Fibroblast of lung (primary cell): Measurements from ENCODE around the gene TRAF2. TPM values are rescaled to one million over a fixed set of nuclear protein-coding genes. Genes with fewer than 3 reads are reported as not detected.
"Not testable (repeated sequence)": the region's sequence is repeated elsewhere in the genome, so short reads cannot be mapped to it uniquely, and the experiment has no call there.

Experiments used
- DNase-seq, 2 donors: peaks; one replicate each; pipeline versions ENCODE4 v3.0.0 to v3.0.0-alpha.2; 2010; ENCODE audit warnings: low read depth in 2 of 2
- H2AFZ ChIP-seq: 2 replicates; pipeline ENCODE4 v1.5.1; 2012; ENCODE audit warnings: low read length, control low read depth, inconsistent platforms
- H3K27ac ChIP-seq: 2 replicates; pipeline ENCODE4 v1.5.1; 2011; ENCODE audit warnings: low read length, control low read depth; ENCODE audit not compliant: insufficient read depth
- H3K27me3 ChIP-seq: 2 replicates; pipeline ENCODE4 v1.5.1; 2011; ENCODE audit warnings: mild to moderate bottlenecking, low read length; ENCODE audit not compliant: control insufficient read depth, insufficient read depth
- H3K36me3 ChIP-seq: 2 replicates; pipeline ENCODE4 v1.5.1; 2011; ENCODE audit warnings: low read length; ENCODE audit not compliant: control insufficient read depth, insufficient read depth
- H3K4me1 ChIP-seq: 2 replicates; pipeline ENCODE4 v1.5.1; 2011; ENCODE audit warnings: low read length; ENCODE audit not compliant: control insufficient read depth, insufficient read depth; ENCODE audit errors: extremely low read depth
- H3K4me2 ChIP-seq: 2 replicates; pipeline ENCODE4 v1.5.1; 2011; ENCODE audit warnings: low read length, control low read depth; ENCODE audit not compliant: insufficient read depth; ENCODE audit errors: extremely low read depth
- H3K4me3 ChIP-seq, 4 experiments: fragments of 200-600 bp in 1 of 4; sonication (generic) in 1 of 4; replicated peaks in 1 of 4; 2 replicates each; pipeline ENCODE4 v1.5.1; 2011 to 2016; ENCODE audit warnings: low read length in 4 of 4, low read depth in 3 of 4, mild to moderate bottlenecking in 3 of 4, control low read depth in 2 of 4, inconsistent platforms in 1 of 4, mixed read lengths in 1 of 4; ENCODE audit not compliant: insufficient read depth in 1 of 4; ENCODE audit errors: control extremely low read depth in 1 of 4
- H3K79me2 ChIP-seq: 2 replicates; pipeline ENCODE4 v1.5.1; 2012; ENCODE audit warnings: mild to moderate bottlenecking, low read length, inconsistent platforms; ENCODE audit not compliant: control insufficient read depth, insufficient read depth
- H3K9ac ChIP-seq: 2 replicates; pipeline ENCODE4 v1.5.1; 2011; ENCODE audit warnings: mild to moderate bottlenecking, low read length, control low read depth; ENCODE audit not compliant: insufficient read depth
- H3K9me3 ChIP-seq: 2 replicates; pipeline ENCODE4 v1.5.1; 2012; ENCODE audit warnings: low read depth, low read length; ENCODE audit not compliant: control insufficient read depth, insufficient read depth
- H4K20me1 ChIP-seq: 2 replicates; pipeline ENCODE4 v1.5.1; 2011; ENCODE audit warnings: low read length; ENCODE audit not compliant: control insufficient read depth, insufficient read depth; ENCODE audit errors: extremely low read depth
- CTCF ChIP-seq, 2 donors: IDR thresholded peaks in 1 of 2; conservative IDR thresholded peaks in 1 of 2; 1 replicate in 1 of 2; 2 replicates in 1 of 2; pipeline ENCODE4 v1.5.1; 2011 to 2012; ENCODE audit warnings: low read length in 2 of 2, control low read depth in 1 of 2, inconsistent platforms in 1 of 2, low read depth in 1 of 2, mild to moderate bottlenecking in 1 of 2
- EZH2 ChIP-seq: IDR thresholded peaks from 2 replicates; pipeline ENCODE4 v1.5.1; 2012; ENCODE audit warnings: low read length, control low read depth, mild to moderate bottlenecking; ENCODE audit errors: missing control alignments
- polyA plus RNA-seq, 2 donors: library from polyadenylated mRNA; depleted of rRNA in 1 of 2; stranded (reverse) in 1 of 2; unstranded in 1 of 2; fragments of >200 nt; gene quantifications; 2 replicates each; pipeline ENCODE4 v1.2.1, GENCODE V29; 2011 to 2012; ENCODE audit warnings: missing spikeins in 1 of 2
- total RNA-seq: library from RNA; depleted of rRNA; stranded (reverse); fragments of >200 nt; gene quantifications from 2 replicates; pipeline ENCODE4 v1.2.1, GENCODE V29; 2014

The TRAF2 gene
- total and polyA plus RNA-seq, 2 donors (not counting 1 experiment from before 2014, with no cell fraction given): 3.7 to 8.4 TPM

- H3K4me1 ChIP-seq: peaks cover 10% of the 10 kb centered on the region
- TF ChIP-seq CTCF (conservative IDR thresholded peaks at IDR 0.05 in 1 of 2, IDR thresholded peaks at IDR 0.05 in 1 of 2; ENCODE audit: low read depth in 1 of 2, low read length in 2 of 2): no peak
- TF ChIP-seq EZH2: no peak
- no peaks in the 10 kb centered on the region for H3K9me3 ChIP-seq
- no peak overlapping the region for H3K4me2 ChIP-seq
- no peak overlapping the region for H2AFZ ChIP-seq
- H3K9ac ChIP-seq: no peak overlapping the region
- no peak overlapping the region for H3K4me3 ChIP-seq
- peaks cover 12% of the 10 kb centered on the region for H3K36me3 ChIP-seq
- peaks cover 9% of the 10 kb centered on the region for H3K27me3 ChIP-seq
- H3K27ac ChIP-seq: no peak overlapping the region
- H4K20me1 ChIP-seq: no peaks in the 10 kb centered on the region
- no peak for DNase-seq
- H3K79me2 ChIP-seq: no peaks in the 10 kb centered on the region
Observed at GRCh38 chr9:136840140-136840876, 46.0 kb upstream of the TRAF2 start.

GRCh38 chr9:136840877-136841645 is 45.3 kb upstream of the TRAF2 start:
- H3K4me2 ChIP-seq: no peak overlapping the region
- TF ChIP-seq CTCF (conservative IDR thresholded peaks at IDR 0.05 in 1 of 2, IDR thresholded peaks at IDR 0.05 in 1 of 2; ENCODE audit: low read depth in 1 of 2, low read length in 2 of 2) (no peak), EZH2 (no peak)

DNA sequence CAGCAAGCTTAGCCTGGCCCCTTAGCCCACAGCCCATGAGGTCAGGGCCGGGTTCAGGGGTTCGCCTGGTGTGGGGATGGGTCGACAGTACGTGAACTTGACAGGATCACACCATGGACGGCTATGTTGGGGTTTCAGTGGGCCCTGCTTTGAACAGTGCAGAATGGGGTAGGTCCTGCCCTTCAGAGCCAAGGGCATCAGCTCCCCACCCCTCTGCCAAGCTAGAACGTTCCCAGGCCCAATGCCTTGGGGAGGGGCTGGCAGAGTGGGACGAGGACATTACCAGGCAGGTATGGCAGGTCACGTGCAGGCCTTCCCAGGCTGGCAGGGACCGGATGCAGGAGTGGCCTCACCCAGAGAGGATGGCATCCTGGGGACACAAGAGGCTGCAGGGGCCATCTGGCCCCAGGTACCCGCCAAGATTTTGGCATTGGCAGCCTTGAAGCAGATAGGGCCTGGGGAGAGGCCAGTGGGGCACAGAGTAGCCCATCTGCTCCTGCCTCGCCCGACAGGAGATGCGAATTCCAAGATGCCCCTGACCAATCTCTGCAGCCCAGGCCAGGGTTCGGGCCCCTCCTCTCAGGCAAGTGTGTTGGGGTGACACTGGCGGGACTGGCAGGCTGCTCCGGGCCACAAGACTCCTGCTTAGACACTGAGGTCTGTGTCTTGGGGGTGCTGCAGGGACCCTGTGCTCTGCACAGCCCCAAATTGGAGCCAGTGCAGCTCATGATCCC is 44.5 kb upstream of the TRAF2 start:
- Histone ChIP-seq H3K27me3 (peaks cover 24% of the 10 kb centered on the region), H3K36me3 (peaks cover 10% of the 10 kb centered on the region), H3K4me1 (peaks cover 10% of the 10 kb centered on the region), H3K4me3 (peak overlapping the region in 2 of 4 experiments; percentile 54 to 64)
- H3K4me2 ChIP-seq, H2AFZ ChIP-seq, DNase-seq, H3K79me2 ChIP-seq, H3K27ac ChIP-seq, H4K20me1 ChIP-seq, H3K9me3 ChIP-seq, H3K9ac ChIP-seq: not testable (repeated sequence)

More at GRCh38 chr9:136840877-136841645, 45.3 kb upstream of the TRAF2 start:
- peak; percentile 55 to 58 for DNase-seq
- H2AFZ ChIP-seq: no peak overlapping the region
- no peak overlapping the region for H3K4me3 ChIP-seq
- H3K27me3 ChIP-seq: peaks cover 16% of the 10 kb centered on the region
- no peak overlapping the region for H3K27ac ChIP-seq
- H3K9ac ChIP-seq: no peak overlapping the region
- H3K36me3 ChIP-seq: peaks cover 12% of the 10 kb centered on the region
- no peaks in the 10 kb centered on the region for H4K20me1 ChIP-seq
- H3K79me2 ChIP-seq: no peaks in the 10 kb centered on the region
- peaks cover 10% of the 10 kb centered on the region for H3K4me1 ChIP-seq
- no peaks in the 10 kb centered on the region for H3K9me3 ChIP-seq
